Thoracic aorta (tissue), 2 donors: ENCODE measurements around the gene NATD1. TPM values are rescaled to one million over a fixed set of nuclear protein-coding genes. Genes with fewer than 3 reads are reported as not detected.

Experiments
- ATAC-seq: fragments of 150-250 bp; one replicate; pipeline ENCODE4 v1.8.0; 2017; ENCODE audit warnings: low read depth; ENCODE audit not compliant: insufficient number of reproducible peaks, low FRiP score
- DNase-seq: peaks from one replicate; pipeline ENCODE4 v3.0.0-alpha.2; 2020; ENCODE audit warnings: low spot score
- H3K27ac ChIP-seq, 2 donors: fragments of 200-600 bp; sonication (generic); 1 replicate in 1 of 2; 2 replicates in 1 of 2; pipeline ENCODE4 v1.5.1; 2016; ENCODE audit warnings: mild to moderate bottlenecking in 2 of 2, moderate library complexity in 2 of 2
- H3K27me3 ChIP-seq: fragments of 200-600 bp; sonication (generic); replicated peaks from 2 replicates; pipeline ENCODE4 v1.6.0; 2016; ENCODE audit warnings: mild to moderate bottlenecking; ENCODE audit not compliant: insufficient read depth
- H3K36me3 ChIP-seq: fragments of 200-600 bp; sonication (generic); one replicate; pipeline ENCODE4 v1.5.1; 2016
- H3K4me1 ChIP-seq, 2 donors: fragments of 200-600 bp; sonication (generic); 1 replicate in 1 of 2; 2 replicates in 1 of 2; pipeline versions ENCODE4 v1.5.1 to v1.6.0; 2016; ENCODE audit warnings: low read depth in 2 of 2, mild to moderate bottlenecking in 1 of 2; ENCODE audit not compliant: control insufficient read depth in 1 of 2
- H3K4me3 ChIP-seq: fragments of 200-600 bp; sonication (generic); 2 replicates; pipeline ENCODE4 v1.5.1; 2016; ENCODE audit warnings: mild to moderate bottlenecking
- H3K9me3 ChIP-seq: fragments of 200-600 bp; sonication (generic); 2 replicates; pipeline ENCODE4 v1.5.1; 2016
- total RNA-seq, 2 donors: library from RNA; depleted of rRNA; stranded (reverse); fragments of >200 nt; gene quantifications; one replicate each; pipeline versions ENCODE4 v1.1.0 to v1.2.3, GENCODE V29; 2016
- TF ChIP-seq, protein P1 (sequence below): fragments of 200-600 bp; sonication (generic); IDR thresholded peaks from one replicate; pipeline ENCODE4 v1.5.1; 2019; ENCODE audit warnings: antibody characterized with exemption

Gene NATD1
- total RNA-seq, 2 donors from 2014 or later: 8.4 to 9.7 TPM

DNA sequence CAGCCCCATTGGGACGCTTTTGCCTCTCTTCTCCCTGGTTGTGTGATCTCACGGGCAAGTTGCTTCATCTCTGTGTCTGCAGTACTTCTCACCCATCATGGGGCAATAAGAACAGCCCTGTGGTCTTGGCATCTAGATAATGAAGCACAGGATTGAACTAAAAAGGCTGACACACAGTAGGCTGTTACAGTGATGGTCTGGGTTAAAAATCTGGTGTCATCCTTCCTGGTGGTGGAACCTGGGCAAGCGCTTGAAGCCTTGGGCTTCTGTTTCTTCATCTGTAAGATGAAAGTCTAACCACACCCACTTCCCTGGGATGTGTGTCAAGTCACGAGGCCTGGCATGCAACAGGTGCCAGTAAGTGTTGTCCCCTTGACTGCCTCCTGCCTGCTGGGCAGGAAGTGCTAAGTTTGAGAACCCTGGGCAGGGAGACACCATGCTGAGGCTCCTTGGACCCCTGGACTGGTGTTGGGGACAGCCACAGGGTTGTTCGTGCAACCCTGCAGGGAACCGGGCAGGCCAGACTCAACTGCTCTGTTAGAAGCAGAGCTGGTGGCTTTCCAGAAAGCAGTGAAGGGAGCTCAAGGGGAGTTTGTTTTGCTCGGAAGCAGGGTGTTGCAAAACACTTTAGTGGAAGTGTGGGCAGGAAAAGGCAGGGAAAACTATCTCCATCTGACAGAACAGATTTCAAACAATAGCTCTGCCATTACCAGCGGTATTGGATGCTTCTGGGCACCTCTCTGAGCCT, 25.4 kb upstream of the NATD1 start:
- H3K27ac ChIP-seq: no peak overlapping the region
- no peak overlapping the region for H3K4me3 ChIP-seq
- TF ChIP-seq, protein P1, sequence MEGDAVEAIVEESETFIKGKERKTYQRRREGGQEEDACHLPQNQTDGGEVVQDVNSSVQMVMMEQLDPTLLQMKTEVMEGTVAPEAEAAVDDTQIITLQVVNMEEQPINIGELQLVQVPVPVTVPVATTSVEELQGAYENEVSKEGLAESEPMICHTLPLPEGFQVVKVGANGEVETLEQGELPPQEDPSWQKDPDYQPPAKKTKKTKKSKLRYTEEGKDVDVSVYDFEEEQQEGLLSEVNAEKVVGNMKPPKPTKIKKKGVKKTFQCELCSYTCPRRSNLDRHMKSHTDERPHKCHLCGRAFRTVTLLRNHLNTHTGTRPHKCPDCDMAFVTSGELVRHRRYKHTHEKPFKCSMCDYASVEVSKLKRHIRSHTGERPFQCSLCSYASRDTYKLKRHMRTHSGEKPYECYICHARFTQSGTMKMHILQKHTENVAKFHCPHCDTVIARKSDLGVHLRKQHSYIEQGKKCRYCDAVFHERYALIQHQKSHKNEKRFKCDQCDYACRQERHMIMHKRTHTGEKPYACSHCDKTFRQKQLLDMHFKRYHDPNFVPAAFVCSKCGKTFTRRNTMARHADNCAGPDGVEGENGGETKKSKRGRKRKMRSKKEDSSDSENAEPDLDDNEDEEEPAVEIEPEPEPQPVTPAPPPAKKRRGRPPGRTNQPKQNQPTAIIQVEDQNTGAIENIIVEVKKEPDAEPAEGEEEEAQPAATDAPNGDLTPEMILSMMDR: no peak
- peaks cover 14 to 31% of the 10 kb centered on the region in 2 donors for H3K4me1 ChIP-seq
- no peaks in the 10 kb centered on the region for H3K9me3 ChIP-seq
- no peaks in the 10 kb centered on the region for H3K27me3 ChIP-seq
- no peak for DNase-seq
- no peaks in the 10 kb centered on the region for H3K36me3 ChIP-seq
- no peak for ATAC-seq

DNA sequence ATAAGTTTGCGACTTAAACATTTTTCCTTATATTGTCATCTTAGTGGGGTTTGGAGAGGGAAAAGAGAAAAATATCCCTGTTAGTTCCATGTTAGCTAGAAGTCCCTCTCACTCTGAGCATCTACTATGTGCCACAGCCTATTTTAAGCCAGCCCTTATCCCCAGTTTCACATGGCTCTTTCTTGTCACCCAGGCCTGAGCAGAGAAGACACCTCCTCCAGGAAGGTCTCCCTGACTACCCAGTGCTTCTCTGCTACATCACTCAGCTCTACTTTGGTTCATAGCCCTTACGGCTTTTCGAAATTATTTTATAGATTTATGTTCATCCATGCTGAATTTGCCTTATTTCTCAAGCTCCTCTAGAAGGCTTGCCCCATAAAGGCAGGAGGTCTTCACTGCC, 24.1 kb upstream of the NATD1 start:
- TF ChIP-seq, protein P1: no peak
- Histone ChIP-seq H3K36me3 (no peaks in the 10 kb centered on the region), H3K9me3 (no peaks in the 10 kb centered on the region), H3K27me3 (no peaks in the 10 kb centered on the region), H3K4me3 (no peak overlapping the region), H3K4me1 (peaks cover 5 to 18% of the 10 kb centered on the region in 2 donors), H3K27ac (no peak overlapping the region)
- DNase-seq: no peak
- no peak for ATAC-seq

DNA sequence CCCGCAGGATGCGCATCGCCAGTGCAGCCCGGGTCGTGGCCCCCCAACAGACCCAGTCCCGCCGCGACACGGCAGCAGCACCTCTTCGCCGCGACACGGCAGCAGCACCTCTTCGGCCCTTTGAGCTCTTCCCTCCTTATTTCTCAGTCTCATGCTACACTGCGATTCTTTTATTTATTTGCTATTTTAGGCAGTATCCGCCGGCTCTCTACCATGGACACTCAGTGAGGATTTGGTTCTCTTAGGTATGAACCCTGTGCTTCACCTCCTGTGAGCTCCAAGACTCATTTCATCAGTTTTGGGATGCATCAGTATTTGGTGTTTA, 23.0 kb upstream of the NATD1 start:
- no peaks in the 10 kb centered on the region for H3K9me3 ChIP-seq
- TF ChIP-seq, protein P1: peak; percentile 22
- H3K27me3 ChIP-seq: no peaks in the 10 kb centered on the region
- peaks cover 0 to 12% of the 10 kb centered on the region in 2 donors for H3K4me1 ChIP-seq
- DNase-seq (no peak), ATAC-seq (no peak)
- peak overlapping the region; percentile 78 for H3K4me3 ChIP-seq
- no peak overlapping the region for H3K27ac ChIP-seq
- H3K36me3 ChIP-seq: no peaks in the 10 kb centered on the region

DNA sequence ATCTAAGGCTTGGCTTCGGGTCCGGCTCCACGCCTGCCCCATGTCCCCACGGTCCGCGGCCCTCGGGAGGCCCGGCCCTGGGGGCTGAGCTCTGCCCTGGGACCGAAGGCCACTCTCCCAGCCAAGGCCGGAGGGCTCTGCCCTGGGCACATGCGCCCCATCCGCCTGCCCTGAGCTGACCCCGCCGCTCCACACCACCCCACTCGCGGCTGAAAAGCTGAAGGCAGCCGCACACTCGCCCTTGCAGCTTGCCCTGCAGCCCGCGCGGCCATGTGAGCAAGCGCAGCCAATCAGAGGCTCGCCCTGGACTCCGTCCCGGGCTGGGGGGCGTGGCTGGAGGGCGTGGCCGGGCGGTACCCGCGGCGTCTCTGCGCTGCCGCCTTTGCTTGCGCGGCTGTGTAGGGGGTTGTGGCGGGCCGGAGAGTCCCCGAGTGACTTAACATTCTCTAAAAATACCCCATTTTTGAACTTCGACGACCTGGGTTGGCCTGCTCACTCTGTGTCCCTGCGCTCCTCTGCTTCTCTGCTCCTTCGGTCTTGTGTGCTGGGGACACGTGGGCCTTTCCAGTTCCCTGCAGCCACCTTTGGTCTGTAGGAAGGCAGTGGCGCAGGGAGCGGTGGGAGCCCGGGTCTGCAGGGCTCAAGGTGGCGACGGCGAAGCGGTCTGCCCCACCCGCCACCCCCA, 22.5 kb upstream of the NATD1 start:
- DNase-seq: peak; percentile 65
- Histone ChIP-seq H3K9me3 (no peaks in the 10 kb centered on the region), H3K27me3 (no peaks in the 10 kb centered on the region), H3K4me1 (peaks cover 0 to 12% of the 10 kb centered on the region in 2 donors), H3K4me3 (peak overlapping the region; percentile 78), H3K27ac (no peak overlapping the region), H3K36me3 (no peaks in the 10 kb centered on the region)
- ATAC-seq: peak; percentile 70
- TF ChIP-seq, protein P1: no peak

DNA sequence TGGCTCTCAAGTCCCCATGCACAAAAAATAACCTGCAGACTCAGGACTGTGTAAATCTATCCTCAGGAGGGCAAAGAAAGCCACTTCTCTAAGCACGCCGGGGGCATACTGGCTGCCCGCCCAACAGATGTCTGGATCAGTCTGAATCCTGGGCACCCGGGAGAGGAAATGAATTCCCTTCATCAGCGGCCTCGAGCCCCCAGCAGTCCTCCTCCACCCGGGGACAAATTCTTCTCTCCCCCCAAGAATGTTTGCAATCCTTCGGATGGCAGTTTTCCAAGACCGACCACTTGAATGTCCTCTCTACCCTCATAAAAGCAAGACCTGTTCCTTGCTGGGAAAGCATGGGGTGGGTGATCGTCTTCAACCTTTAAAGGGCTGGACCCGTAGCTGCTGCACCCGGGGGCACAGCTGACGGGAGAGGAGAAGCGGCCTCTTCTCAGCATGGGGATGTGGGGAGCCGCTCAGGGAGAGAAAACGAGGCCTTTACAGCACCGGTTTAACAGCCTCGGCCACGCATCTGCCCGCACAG, 21.9 kb upstream of the NATD1 start:
- TF ChIP-seq, protein P1: no peak
- H3K9me3 ChIP-seq: no peaks in the 10 kb centered on the region
- H3K27ac ChIP-seq: no peak overlapping the region

More for the DNA sequence above, 21.9 kb upstream of the NATD1 start:
- Histone ChIP-seq H3K4me3 (peak overlapping the region; percentile 78), H3K27me3 (no peaks in the 10 kb centered on the region), H3K4me1 (peaks cover 0 to 12% of the 10 kb centered on the region in 2 donors), H3K36me3 (no peaks in the 10 kb centered on the region)
- no peak for DNase-seq
- ATAC-seq: no peak
